ENCODE results near the gene CD7. TPM values are rescaled to one million over a fixed set of nuclear protein-coding genes. Genes with fewer than 3 reads are reported as not detected.

The CD7 gene
- total RNA-seq, 2 experiments from 2014 or later = not detected

- intact Hi-C loops (cut with micrococcal nuclease; ENCODE audit: unreplicated experiment) = no loop called here
- Histone ChIP-seq H3K4me3 (ENCODE audit: low read depth, low read length, poor library complexity, severe bottlenecking) (no peak overlapping the region), H4K20me1 (ENCODE audit: insufficient read depth, low read length) (no peaks in the 10 kb centered on the region), H3K9me2 (ENCODE audit: insufficient read depth, low read length) (no peaks in the 10 kb centered on the region), H3K4me2 (ENCODE audit: low read length) (no peak overlapping the region), H3K79me2 (ENCODE audit: insufficient read depth, low read depth, low read length) (no peaks in the 10 kb centered on the region), H3K27ac (ENCODE audit: low read depth, low read length, poor library complexity, severe bottlenecking) (no peak overlapping the region), H2AFZ (ENCODE audit: low read length) (no peak overlapping the region), H3K9me3 (ENCODE audit: low read length) (no peaks in the 10 kb centered on the region), H3K4me1 (ENCODE audit: insufficient read depth, low read length, poor library complexity, severe bottlenecking) (no peaks in the 10 kb centered on the region), H3K36me3 (ENCODE audit: insufficient read depth, low read length) (no peaks in the 10 kb centered on the region)
- BruUV-seq (replicated peaks) = no TSS peak
- CTCF ChIA-PET (ENCODE audit: unreplicated experiment) = no interaction called here
- DNase-seq (ENCODE audit: low spot score) = no peak
- TF ChIP-seq CTCF (conservative IDR thresholded peaks at IDR 0.05; ENCODE audit: low read length) (no peak), EZH2phosphoT487 (IDR thresholded peaks at IDR 0.05; ENCODE audit: borderline replicate concordance, low read depth, low read length) (no peak)
- POLR2A ChIA-PET = no interaction called here
Measured at GRCh38 chr17:82313195-82314011, 4.0 kb downstream of the CD7 start.

DNA sequence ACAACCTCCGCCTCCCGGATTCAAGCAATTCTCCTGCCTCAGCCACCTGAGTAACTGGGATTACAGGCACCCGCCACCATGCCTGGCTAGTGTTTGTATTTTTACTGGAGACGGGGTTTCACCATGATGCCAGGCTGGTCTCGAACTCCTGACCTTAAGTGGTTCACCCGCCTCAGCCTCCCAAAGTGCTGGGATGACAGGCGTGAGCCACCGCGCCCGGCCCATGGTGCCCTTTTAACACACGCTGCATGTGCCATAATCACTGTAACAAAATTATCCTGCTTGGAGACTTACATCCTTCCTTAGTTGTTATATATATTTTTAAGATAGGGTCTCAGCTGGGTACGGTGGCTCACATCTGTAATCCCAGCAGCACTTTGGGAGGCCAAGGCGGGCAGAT, 5.4 kb downstream of the CD7 start:
- Histone ChIP-seq H4K20me1 (ENCODE audit: insufficient read depth, low read length) (no peaks in the 10 kb centered on the region), H3K9me2 (ENCODE audit: insufficient read depth, low read length) (no peaks in the 10 kb centered on the region)
- BruUV-seq (replicated peaks) = no TSS peak

More for the DNA sequence above, 5.4 kb downstream of the CD7 start:
- TF ChIP-seq CTCF (conservative IDR thresholded peaks at IDR 0.05; ENCODE audit: low read length) = no peak
- Histone ChIP-seq H3K4me3 (ENCODE audit: low read depth, low read length, poor library complexity, severe bottlenecking) (no peak overlapping the region), H3K27ac (ENCODE audit: low read depth, low read length, poor library complexity, severe bottlenecking) (no peak overlapping the region), H3K79me2 (ENCODE audit: insufficient read depth, low read depth, low read length) (no peaks in the 10 kb centered on the region), H2AFZ (ENCODE audit: low read length) (no peak overlapping the region), H3K36me3 (ENCODE audit: insufficient read depth, low read length) (no peaks in the 10 kb centered on the region), H3K4me2 (ENCODE audit: low read length) (no peak overlapping the region), H3K9me3 (ENCODE audit: low read length) (no peaks in the 10 kb centered on the region), H3K4me1 (ENCODE audit: insufficient read depth, low read length, poor library complexity, severe bottlenecking) (no peaks in the 10 kb centered on the region)
- intact Hi-C loops (cut with micrococcal nuclease; ENCODE audit: unreplicated experiment) = no loop called here
- no peak for DNase-seq (ENCODE audit: low spot score)
- POLR2A ChIA-PET = no interaction called here
- CTCF ChIA-PET (ENCODE audit: unreplicated experiment) = no interaction called here

Measured in OCI-LY7 (cell line).